Hepatocyte (in vitro differentiated cells): ENCODE measurements around the gene TMED7. TPM values are rescaled to one million over a fixed set of nuclear protein-coding genes. Genes with fewer than 3 reads are reported as not detected.

Experiments
- DNase-seq: peaks from one replicate; pipeline ENCODE4 v3.0.0-alpha.2; 2016; ENCODE audit warnings: low spot score
- H2AFZ ChIP-seq: fragments of 200-600 bp; sonication (generic); 2 replicates; pipeline ENCODE4 v1.6.0; 2016; ENCODE audit warnings: antibody characterized with exemption, mild to moderate bottlenecking
- H3K27ac ChIP-seq: fragments of 200-600 bp; sonication (generic); 2 replicates; pipeline ENCODE4 v1.5.1; 2016; ENCODE audit warnings: mild to moderate bottlenecking
- H3K27me3 ChIP-seq: fragments of 200-600 bp; sonication (generic); 2 replicates; pipeline ENCODE4 v1.6.1; 2016
- H3K36me3 ChIP-seq: fragments of 200-600 bp; sonication (generic); replicated peaks from 2 replicates; pipeline ENCODE4 v1.5.1; 2016; ENCODE audit warnings: low read depth; ENCODE audit not compliant: insufficient read depth
- H3K4me1 ChIP-seq: fragments of 200-600 bp; sonication (generic); 2 replicates; pipeline ENCODE4 v1.5.1; 2016; ENCODE audit warnings: mild to moderate bottlenecking, moderate library complexity; ENCODE audit not compliant: insufficient read depth
- H3K4me2 ChIP-seq: fragments of 200-600 bp; sonication (generic); 2 replicates; pipeline ENCODE4 v1.6.0; 2016
- H3K4me3 ChIP-seq: fragments of 200-600 bp; sonication (generic); 2 replicates; pipeline ENCODE4 v1.5.1; 2016; ENCODE audit warnings: mild to moderate bottlenecking
- H3K79me2 ChIP-seq: fragments of 200-600 bp; sonication (generic); 2 replicates; pipeline ENCODE4 v1.6.0; 2017; ENCODE audit warnings: mild to moderate bottlenecking
- H3K9me2 ChIP-seq: fragments of 200-600 bp; sonication (generic); replicated peaks from 2 replicates; pipeline ENCODE4 v1.6.0; 2017; ENCODE audit warnings: mild to moderate bottlenecking; ENCODE audit not compliant: insufficient read depth
- H3K9me3 ChIP-seq: fragments of 200-600 bp; sonication (generic); 2 replicates; pipeline ENCODE4 v1.5.1; 2016; ENCODE audit warnings: low read depth, mild to moderate bottlenecking
- H4K20me1 ChIP-seq: fragments of 200-600 bp; sonication (generic); 2 replicates; pipeline ENCODE4 v1.6.0; 2016; ENCODE audit warnings: mild to moderate bottlenecking; ENCODE audit not compliant: insufficient read depth, poor library complexity, severe bottlenecking
- CTCF ChIP-seq: fragments of 200-600 bp; sonication (generic); IDR thresholded peaks from 2 replicates; pipeline ENCODE4 v1.5.1; 2016; ENCODE audit warnings: antibody characterized with exemption, mild to moderate bottlenecking; ENCODE audit not compliant: poor library complexity
- EZH2 ChIP-seq: fragments of 200-600 bp; sonication (generic); IDR thresholded peaks from 2 replicates; pipeline ENCODE4 v1.6.1; 2016; ENCODE audit warnings: antibody characterized with exemption, mild to moderate bottlenecking, borderline replicate concordance
- EZH2phosphoT487 ChIP-seq: fragments of 200-600 bp; sonication (generic); IDR thresholded peaks from one replicate; pipeline ENCODE4 v1.6.1; 2018; ENCODE audit warnings: antibody characterized with exemption, mild to moderate bottlenecking, low read depth, moderate library complexity; ENCODE audit not compliant: unreplicated experiment, severe bottlenecking
- WGBS: methylation state at CpG from one replicate; pipeline ENCODE4 v1.1.6; 2016; ENCODE audit warnings: low lambda C conversion rate; ENCODE audit errors: missing lambda C conversion rate; 5-methylcytosine and 5-hydroxymethylcytosine counted together
- polyA plus RNA-seq: library from polyadenylated mRNA; unstranded; fragments of >200 nt; fragmentation: Nextera tagmentation; extraction: Ambion mirVana; gene quantifications from 2 replicates; pipeline ENCODE4 v1.2.1, GENCODE V29; 2016
- total RNA-seq: library from RNA; depleted of rRNA; stranded (reverse); fragments of >200 nt; gene quantifications from 2 replicates; pipeline ENCODE4 v1.2.3, GENCODE V29; 2014

TMED7 gene
- total and polyA plus RNA-seq, 2 experiments from 2014 or later = 88.1 to 214 TPM

DNA sequence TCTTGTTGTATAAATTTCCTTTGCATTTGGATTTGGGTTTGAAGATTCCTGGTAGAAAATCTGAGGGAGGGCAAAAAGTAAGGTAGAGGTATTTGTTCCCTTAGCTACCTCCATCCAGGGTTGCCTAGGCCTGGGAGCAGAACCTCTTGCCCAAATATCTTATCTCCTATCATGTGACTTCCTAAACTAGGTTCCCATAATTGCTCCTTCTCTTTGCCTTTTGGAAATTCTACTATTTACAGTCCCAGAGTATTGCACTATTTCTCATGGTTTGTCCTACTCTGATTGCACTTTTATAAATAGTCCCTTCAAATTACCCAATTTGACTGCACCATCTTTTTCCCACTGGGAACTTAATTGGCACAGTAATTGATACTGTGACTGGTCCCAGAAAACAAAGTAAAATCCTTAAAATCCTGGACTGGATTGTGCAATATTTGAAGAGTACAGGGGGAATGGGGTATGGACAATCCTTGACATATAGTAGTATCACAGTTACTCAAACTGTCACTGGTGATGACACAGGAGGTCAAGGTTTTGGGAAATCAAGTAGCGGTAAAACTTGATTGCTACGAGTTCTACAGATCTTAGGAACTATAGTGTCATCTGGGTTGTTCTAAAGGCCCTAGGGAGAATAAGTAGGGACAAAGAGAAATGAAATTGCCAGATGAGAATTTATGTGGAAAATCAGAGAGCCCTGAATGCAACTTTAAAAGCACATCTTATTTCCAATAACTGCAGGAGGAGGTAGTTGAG is 31.5 kb upstream of the TMED7 start:
- H3K9me2 ChIP-seq = no peaks in the 10 kb centered on the region
- no peak overlapping the region for H3K4me2 ChIP-seq
- H3K27me3 ChIP-seq = no peaks in the 10 kb centered on the region
- TF ChIP-seq EZH2phosphoT487 (no peak), EZH2 (no peak), CTCF (no peak)
- no peaks in the 10 kb centered on the region for H3K9me3 ChIP-seq
- no peak for DNase-seq
- H2AFZ ChIP-seq = no peak overlapping the region
- H3K4me1 ChIP-seq = no peaks in the 10 kb centered on the region
- no peak overlapping the region for H3K4me3 ChIP-seq
- no peaks in the 10 kb centered on the region for H3K79me2 ChIP-seq
- no peak overlapping the region for H3K27ac ChIP-seq
- H4K20me1 ChIP-seq = no peaks in the 10 kb centered on the region
- WGBS = 85% methylated on average over 2 of the region's 2 CpGs
- H3K36me3 ChIP-seq = no peaks in the 10 kb centered on the region

- Histone ChIP-seq H3K9me2 (no peaks in the 10 kb centered on the region), H3K4me3 (no peak overlapping the region), H3K4me1 (no peaks in the 10 kb centered on the region), H3K79me2 (no peaks in the 10 kb centered on the region), H2AFZ (no peak overlapping the region), H4K20me1 (no peaks in the 10 kb centered on the region), H3K4me2 (no peak overlapping the region), H3K27ac (no peak overlapping the region), H3K9me3 (no peaks in the 10 kb centered on the region), H3K27me3 (no peaks in the 10 kb centered on the region), H3K36me3 (no peaks in the 10 kb centered on the region)
- WGBS = 95% methylated on average over 1 of the region's 1 CpG
- TF ChIP-seq CTCF = no peak
- no peak for DNase-seq
These were observed 30.6 kb upstream of the TMED7 start for GRCh38 chr5:115656404-115656803.

- Histone ChIP-seq H4K20me1 (no peaks in the 10 kb centered on the region), H3K4me1 (no peaks in the 10 kb centered on the region)
These were observed 30.2 kb upstream of the TMED7 start for GRCh38 chr5:115655994-115656393.

More at GRCh38 chr5:115655994-115656393, 30.2 kb upstream of the TMED7 start:
- H2AFZ ChIP-seq = no peak overlapping the region
- no peaks in the 10 kb centered on the region for H3K79me2 ChIP-seq
- H3K36me3 ChIP-seq = no peaks in the 10 kb centered on the region
- H3K4me3 ChIP-seq = no peak overlapping the region
- no peaks in the 10 kb centered on the region for H3K9me2 ChIP-seq
- H3K27me3 ChIP-seq = no peaks in the 10 kb centered on the region
- H3K9me3 ChIP-seq = no peaks in the 10 kb centered on the region
- DNase-seq = no peak
- WGBS = 83% methylated on average over 1 of the region's 1 CpG
- TF ChIP-seq EZH2 (no peak), EZH2phosphoT487 (no peak), CTCF (no peak)
- H3K4me2 ChIP-seq = no peak overlapping the region
- no peak overlapping the region for H3K27ac ChIP-seq
